Heart left ventricle (tissue), 16 donors: ENCODE data around the gene C6orf47. TPM values are rescaled to one million over a fixed set of nuclear protein-coding genes. Genes with fewer than 3 reads are reported as not detected.
"Not testable (repeated sequence)": the region's sequence is repeated elsewhere in the genome, so short reads cannot be mapped to it uniquely, and the experiment has no call there.

ENCODE experiments used
- ATAC-seq, 4 donors: fragments of 200-7000 bp; cut with Tn5 transposase; one replicate each; pipeline ENCODE4 v1.9.1; 2020 to 2022; ENCODE audit warnings: moderate library complexity in 4 of 4, mild to moderate bottlenecking in 3 of 4, moderate number of reproducible peaks in 1 of 4
- DNase-seq, 5 donors: peaks; one replicate each; pipeline ENCODE4 v3.0.0-alpha.2; 2020
- H3K27ac ChIP-seq, 12 donors: fragments of 200-600 bp; sonication (generic) in 4 of 12; one replicate each; pipeline versions ENCODE4 v1.5.0 to v1.8.0; 2016 to 2022; ENCODE audit warnings: mild to moderate bottlenecking in 2 of 12
- H3K27me3 ChIP-seq, 9 donors: fragments of 200-600 bp; sonication (generic) in 2 of 9; one replicate each; pipeline versions ENCODE4 v1.5.1 to v1.8.0; 2016 to 2022; ENCODE audit warnings: mild to moderate bottlenecking in 3 of 9
- H3K36me3 ChIP-seq, 9 donors: fragments of 200-600 bp; sonication (generic) in 2 of 9; one replicate each; pipeline versions ENCODE4 v1.5.0 to v1.8.0; 2018 to 2022; ENCODE audit warnings: mild to moderate bottlenecking in 2 of 9
- H3K4me1 ChIP-seq, 12 donors: fragments of 200-600 bp; sonication (generic) in 4 of 12; one replicate each; pipeline versions ENCODE4 v1.5.0 to v1.8.0; 2016 to 2022; ENCODE audit warnings: mild to moderate bottlenecking in 3 of 12
- H3K4me3 ChIP-seq, 12 donors: fragments of 200-600 bp; sonication (generic) in 4 of 12; one replicate each; pipeline versions ENCODE4 v1.5.0 to v1.8.0; 2017 to 2022; ENCODE audit warnings: mild to moderate bottlenecking in 9 of 12, moderate library complexity in 4 of 12
- H3K9me3 ChIP-seq, 12 donors: fragments of 200-600 bp; sonication (generic) in 4 of 12; one replicate each; pipeline versions ENCODE4 v1.5.0 to v1.8.0; 2016 to 2022; ENCODE audit warnings: mild to moderate bottlenecking in 1 of 12
- CTCF ChIP-seq, 12 donors: fragments of 200-600 bp; sonication (generic) in 4 of 12; IDR thresholded peaks; one replicate each; pipeline versions ENCODE4 v1.5.0 to v1.8.0; 2018 to 2022; ENCODE audit warnings: antibody characterized with exemption in 12 of 12, mild to moderate bottlenecking in 5 of 12
- POLR2A ChIP-seq, 2 donors: fragments of 450-650 bp; IDR thresholded peaks; one replicate each; pipeline ENCODE4 v1.6.1; 2017; ENCODE audit warnings: antibody characterized with exemption in 2 of 2, mild to moderate bottlenecking in 2 of 2, moderate library complexity in 2 of 2
- WGBS, 4 donors: extraction: QIAGEN DNeasy Blood & Tissue Kit in 2 of 4; methylation state at CpG; one replicate each; pipeline versions ENCODE4 v1.1.5 to v1.1.7; 2013 to 2018; 5-methylcytosine and 5-hydroxymethylcytosine counted together
- intact Hi-C, 10 donors: fragments of 100-400 bp; cut with DNase I; formaldehyde crosslinking; loops; one replicate each; pipeline versions ENCODE4 v1.11.1 to v1.14.2; 2022
- long read RNA-seq, 3 donors: library from polyadenylated mRNA; unstranded; transcript quantifications; one replicate each; pipeline ENCODE4 v2.0.0, GENCODE V29; 2020 to 2021
- polyA plus RNA-seq, 2 donors: library from polyadenylated mRNA; stranded (reverse); fragments of 200-250 nt; gene quantifications; one replicate each; pipeline ENCODE4 v1.2.3, GENCODE V29; 2013
- total RNA-seq, 9 donors: library from RNA; depleted of rRNA in 2 of 9; stranded (reverse); fragments of >200 nt in 2 of 9; fragmentation: NEBNext Ultra II Directional in 3 of 9; extraction: Animal tissue kit (Norgen Biotek cat#: 25700) in 3 of 9; gene quantifications; one replicate each; pipeline versions ENCODE4 v1.1.0 to v1.2.4, GENCODE V29; 2016 to 2023
- donor health status: ischemic (EF 13 %, LVEDD 7.1; RV severe dilation, severe dysfunction).
- donor health status: healthy with polysubstance abuse.
- donor health status: DM: no; HTN: yes; CAD: no.
- donor health status: DM: no; HTN: no; CAD: no.
- donor health status: ischemic (EF 25% LVEDD 6.9; RV normal size, moderate dysfunction).
- donor health status: ischemic (EF 25% LVEDD 5.7; RV mildly dilated, moderate dysfunction).
- donor health status: healthy.
- donor health status: DM: yes; HTN: yes; CAD: no.
- donor health status: ischemic (EF 35%, LVEDD 5.7; RV mildly dilated, moderate dysfunction).
- donor health status: nonischemic (EF 11% LVEDD 7.7; RV severe dilation, severe dysfunction).
- donor health status: DM: yes; HTN: yes; CAD: no.
- donor health status: PGD.
- donor health status: ischemic (EF 29% LVEDD 5.4; RV normal size, mild dysfunction).
- donor health status: nonischemic (EF 23%, LVEDD 6.1; RV moderate dilation, normal function).

Gene C6orf47
- total RNA-seq: 10 to 100 TPM; 16.5 to 23.8 (median 20.0) TPM
- polyA plus RNA-seq: 10 to 100 TPM; 19.4 to 30.9 TPM
- long read RNA-seq, donor 1, transcript C6orf47-202 (1 exons, 2,475 nt): major isoform, 78 of 80 reads
- long read RNA-seq, donor 1, partial matches to known transcripts: 0 of 80 reads
- long read RNA-seq, donor 1, other reads (novel, unspliced or antisense): 2 of 80 reads
- long read RNA-seq, donor 2, transcript C6orf47-202 (1 exons, 2,475 nt): major isoform, 197 of 198 reads
- long read RNA-seq, donor 2, partial matches to known transcripts: 0 of 198 reads
- long read RNA-seq, donor 2, other reads (novel, unspliced or antisense): 1 of 198 reads
- long read RNA-seq, donor 3, transcript C6orf47-202 (1 exons, 2,475 nt): major isoform, 63 of 63 reads
- long read RNA-seq, donor 3, partial matches to known transcripts: 0 of 63 reads
- long read RNA-seq, donor 3, other reads (novel, unspliced or antisense): 0 of 63 reads

- H3K4me3 ChIP-seq: peak within 1 kb of the TSS; percentile 65 to 98 (median 83)
- H3K4me1 ChIP-seq: peaks cover 24 to 66% (median 49%) of the 10 kb centered on the region in 12 donors
- peak in 1 of 2 donors; percentile 90 for TF ChIP-seq POLR2A (IDR thresholded peaks at IDR 0.05)
- no peak for TF ChIP-seq CTCF (IDR thresholded peaks at IDR 0.05)
- no peaks in the 10 kb centered on the region for H3K27me3 ChIP-seq
- DNase-seq: peak; percentile 91 to 94 (median 92)
- peaks cover 0 to 46% (median 28%) of the 10 kb centered on the region in 9 donors for H3K36me3 ChIP-seq
- H3K9me3 ChIP-seq: no peaks in the 10 kb centered on the region
- peak; percentile 61 to 84 (median 78) for ATAC-seq
- WGBS, 4 donors: 0 to 1% (median 0%) methylated on average over 41 to 52 of the region's 52 CpGs
- H3K27ac ChIP-seq: peak within 1 kb of the TSS; percentile 84 to 95 (median 93)
- intact Hi-C loops: loop anchor here in 2 of 10 donors (10.0 kb wide), 1 partner anchor 514 kb away; the partner anchor contains the start of genes AGPAT1 (in 2 of the 2) and RNF5 (in 2 of the 2)
These were observed at the start of gene C6orf47 for GRCh38 chr6:31660381-31661261. C6orf47 (minus strand) TSS chr6:31660778; CDS start chr6:31659947, 831 bp downstream.

- peaks cover 0 to 11% (median 0%) of the 10 kb centered on the region in 12 donors for H3K4me1 ChIP-seq
- H3K36me3 ChIP-seq, H3K27me3 ChIP-seq, H3K9me3 ChIP-seq, H3K4me3 ChIP-seq, H3K27ac ChIP-seq, DNase-seq, intact Hi-C loops, ATAC-seq: not testable (repeated sequence)
- 90 to 93% (median 91%) methylated on average over 11 of the region's 11 CpGs for WGBS, 4 donors
These were observed 48.6 kb upstream of the C6orf47 start for GRCh38 chr6:31709157-31709556.

GRCh38 chr6:31708224-31708623 is 47.6 kb upstream of the C6orf47 start:
- H3K27ac ChIP-seq: no peak overlapping the region
- no peak for ATAC-seq
- intact Hi-C loops: no loop called here
- no peak for DNase-seq
- TF ChIP-seq POLR2A (IDR thresholded peaks at IDR 0.05) (no peak), CTCF (IDR thresholded peaks at IDR 0.05) (no peak)
- no peak overlapping the region for H3K4me3 ChIP-seq
- H3K4me1 ChIP-seq: peaks cover 0 to 16% (median 5%) of the 10 kb centered on the region in 12 donors
- WGBS, 4 donors: 96 to 98% (median 97%) methylated on average over 3 of the region's 3 CpGs
- no peaks in the 10 kb centered on the region for H3K9me3 ChIP-seq
- H3K27me3 ChIP-seq: no peaks in the 10 kb centered on the region
- no peaks in the 10 kb centered on the region for H3K36me3 ChIP-seq

- Histone ChIP-seq H3K27me3 (no peaks in the 10 kb centered on the region), H3K4me1 (peaks cover 0 to 16% (median 5%) of the 10 kb centered on the region in 12 donors), H3K9me3 (no peaks in the 10 kb centered on the region), H3K4me3 (no peak overlapping the region), H3K27ac (no peak overlapping the region), H3K36me3 (no peaks in the 10 kb centered on the region)
- 86 to 100% (median 92%) methylated on average over 2 to 10 of the region's 10 CpGs for WGBS, 4 donors
- DNase-seq: peak in 1 of 5 donors; percentile 9
- TF ChIP-seq CTCF (IDR thresholded peaks at IDR 0.05): no peak
- TF ChIP-seq POLR2A (IDR thresholded peaks at IDR 0.05): no peak
- ATAC-seq: no peak
- intact Hi-C loops: no loop called here
These were observed 47.1 kb upstream of the C6orf47 start for GRCh38 chr6:31707701-31708100.
